Suppressor macrophage (primary cell): ENCODE measurements around the gene LPCAT3.

Experiments used
- DNase-seq, 4 experiments: peaks; one replicate each; pipeline ENCODE4 v3.0.0-alpha.2; 2020 to 2022

Gene LPCAT3

DNA sequence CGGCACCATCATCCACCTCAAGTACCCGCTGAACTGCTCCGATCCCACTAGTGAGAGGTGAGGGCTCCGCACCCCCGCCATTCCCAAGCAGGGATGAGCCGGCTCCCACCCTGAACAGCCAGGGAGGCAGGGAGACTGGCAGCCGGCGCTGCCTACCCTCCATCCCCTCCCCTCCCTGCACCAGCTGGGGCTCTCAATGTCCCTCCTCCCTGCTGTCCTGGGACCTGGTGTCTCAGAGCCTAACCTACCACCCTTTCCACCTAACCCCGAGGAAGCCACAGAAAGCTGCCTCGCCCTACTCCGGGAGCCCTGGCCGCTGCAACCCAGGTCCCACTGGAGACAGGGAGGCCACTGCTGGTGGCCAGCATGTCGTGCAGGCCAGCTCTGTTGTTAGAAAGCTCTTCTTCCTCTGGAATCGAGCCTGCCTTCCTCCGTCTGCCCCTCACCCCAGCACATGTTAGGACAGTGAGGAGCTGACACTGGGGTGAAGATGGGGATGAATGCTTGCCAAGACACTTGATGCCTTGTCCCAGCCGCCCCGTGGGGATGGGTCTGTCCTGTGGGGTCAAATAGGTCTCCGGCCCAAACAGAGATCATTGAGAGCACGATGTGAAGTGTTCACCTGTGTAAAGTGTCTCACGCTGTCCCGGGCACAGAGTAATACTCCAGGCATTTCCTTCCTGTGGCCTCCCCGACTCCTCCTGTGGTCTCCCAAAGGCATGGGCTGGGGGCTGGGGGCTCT lies 66.0 kb downstream of the LPCAT3 start:
- peak in 3 of 4 experiments; percentile 45 to 64 (median 54) for DNase-seq

DNA sequence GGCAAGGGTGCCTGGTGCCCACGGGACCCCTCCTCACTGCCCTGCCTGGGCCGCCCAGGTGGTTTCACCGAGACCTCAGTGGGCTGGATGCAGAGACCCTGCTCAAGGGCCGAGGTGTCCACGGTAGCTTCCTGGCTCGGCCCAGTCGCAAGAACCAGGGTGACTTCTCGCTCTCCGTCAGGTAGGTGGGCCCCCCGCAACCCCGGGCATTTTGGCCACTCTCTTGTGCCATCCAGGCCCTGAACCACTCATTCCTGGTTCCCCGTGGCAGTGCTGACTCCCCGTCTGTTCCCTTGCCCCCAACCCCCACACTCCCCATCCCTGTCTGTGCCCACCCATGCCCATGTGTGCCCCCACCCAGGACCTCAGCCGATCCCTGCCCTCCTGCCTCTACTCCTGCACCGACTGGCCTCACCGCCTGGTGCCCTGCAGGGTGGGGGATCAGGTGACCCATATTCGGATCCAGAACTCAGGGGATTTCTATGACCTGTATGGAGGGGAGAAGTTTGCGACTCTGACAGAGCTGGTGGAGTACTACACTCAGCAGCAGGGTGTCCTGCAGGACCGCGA lies 66.6 kb downstream of the LPCAT3 start:
- DNase-seq = peak in 3 of 4 experiments; percentile 39 to 47 (median 44)

DNA sequence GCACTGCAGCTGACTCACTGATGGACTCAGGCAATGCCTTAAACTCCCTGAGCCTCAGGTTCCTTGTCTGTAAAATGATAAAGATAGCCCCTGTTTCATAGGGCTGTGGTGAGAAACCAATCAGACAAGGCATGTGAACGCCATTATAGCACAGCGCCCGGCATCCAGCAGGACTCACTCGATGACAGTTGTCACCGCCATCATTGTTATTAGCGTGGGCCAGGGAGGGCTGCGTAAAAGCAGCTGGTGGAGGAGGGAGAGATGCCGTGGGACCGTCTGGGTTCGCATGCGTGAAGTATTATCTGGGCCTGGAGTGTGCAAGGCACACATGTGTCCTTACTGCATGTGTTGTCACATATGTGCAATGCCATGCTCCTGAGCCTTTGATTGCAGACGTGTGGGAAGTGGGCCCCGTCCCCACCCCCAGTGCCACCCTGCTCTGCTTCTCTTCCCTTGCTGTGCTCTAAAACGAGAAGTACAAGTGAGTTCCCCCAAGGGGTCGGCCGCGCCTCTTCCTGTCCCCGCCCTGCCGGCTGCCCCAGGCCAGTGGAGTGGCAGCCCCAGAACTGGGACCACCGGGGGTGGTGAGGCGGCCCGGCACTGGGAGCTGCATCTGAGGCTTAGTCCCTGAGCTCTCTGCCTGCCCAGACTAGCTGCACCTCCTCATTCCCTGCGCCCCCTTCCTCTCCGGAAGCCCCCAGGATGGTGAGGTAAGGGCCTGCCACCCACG lies 67.3 kb downstream of the LPCAT3 start, which contains the start of gene PTPN6:
PTPN6 (plus strand) TSS at position 546 of the 730 bp plus-strand sequence; CDS start at position 703, 157 bp downstream.
- DNase-seq = peak; percentile 94 to 97 (median 96)

DNA sequence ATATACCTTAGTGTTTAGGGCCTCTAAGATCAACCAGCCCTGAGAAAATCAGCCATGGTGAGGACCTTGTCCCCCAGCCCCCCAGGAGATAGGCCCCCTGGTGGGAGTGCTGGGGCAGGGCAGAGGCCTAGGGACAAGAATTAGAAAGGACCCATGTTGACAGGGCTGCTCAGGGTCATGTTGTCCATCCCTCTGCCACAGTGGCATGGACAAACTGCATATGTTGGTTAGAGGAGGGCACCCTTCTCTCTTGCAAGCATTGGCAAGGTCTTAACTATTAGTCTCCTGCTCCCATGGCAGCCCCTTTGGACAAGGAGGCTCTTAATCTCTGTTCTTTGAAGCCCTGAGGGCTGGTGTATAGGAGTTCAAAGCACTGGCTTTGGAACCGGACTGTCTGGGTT lies 67.9 kb downstream of the LPCAT3 start:
- peak in 2 of 4 experiments; percentile 29 to 48 for DNase-seq

DNA sequence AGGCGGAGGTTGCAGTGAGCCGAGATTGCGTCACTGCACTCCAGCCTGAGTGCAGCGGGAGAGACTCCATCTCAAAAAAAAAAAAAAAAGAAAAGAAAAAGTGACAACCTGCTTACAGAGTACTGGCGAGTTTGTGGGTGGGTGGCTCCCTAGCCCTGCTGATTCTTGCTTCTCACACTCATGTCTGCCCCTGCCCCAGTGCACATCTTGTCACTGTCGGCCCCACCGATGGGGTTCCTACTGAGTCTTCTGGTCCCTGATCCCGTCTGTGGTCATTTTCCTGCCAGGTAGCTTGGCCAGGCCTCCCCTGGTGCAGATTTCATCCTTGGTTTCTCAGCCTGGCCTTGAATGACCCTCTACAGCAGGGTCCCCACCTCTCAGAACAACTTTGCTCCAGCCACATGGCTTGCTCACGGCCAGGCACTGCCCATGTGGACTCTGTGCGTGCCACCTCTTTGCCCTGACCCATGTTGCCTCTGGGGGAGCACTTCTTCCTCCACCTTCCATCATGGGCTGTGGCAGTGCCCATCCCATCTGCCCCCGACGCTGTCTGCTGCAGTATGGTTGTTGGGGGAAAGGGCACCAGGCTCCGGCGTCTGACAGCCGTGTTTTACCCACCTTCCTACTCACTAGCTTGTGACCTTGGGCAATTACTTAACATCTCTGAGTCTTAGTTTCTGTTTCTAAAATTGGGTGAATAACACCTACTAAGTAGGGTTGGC lies 69.2 kb downstream of the LPCAT3 start:
- DNase-seq = peak; percentile 80 to 92 (median 88)

DNA sequence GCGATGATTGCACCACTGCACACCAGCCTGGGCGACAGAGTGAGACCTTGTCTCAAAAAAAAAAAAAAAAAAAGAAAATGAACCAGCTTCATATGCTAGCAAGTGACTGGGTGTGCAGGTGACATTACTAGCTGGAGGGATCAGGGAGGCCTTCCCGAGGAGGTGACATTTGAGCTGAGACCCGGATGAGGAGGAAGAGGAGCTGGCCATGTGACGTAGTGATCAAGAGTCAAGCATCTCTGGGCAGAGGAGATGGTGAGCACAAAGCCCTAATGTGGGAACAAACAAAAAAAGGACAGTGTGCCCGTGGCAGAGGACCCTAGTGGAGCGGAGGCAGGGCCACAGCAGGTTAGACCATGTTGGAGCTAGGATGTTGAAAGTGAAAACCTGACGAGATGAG lies 70.7 kb downstream of the LPCAT3 start:
- no peak for DNase-seq

DNA sequence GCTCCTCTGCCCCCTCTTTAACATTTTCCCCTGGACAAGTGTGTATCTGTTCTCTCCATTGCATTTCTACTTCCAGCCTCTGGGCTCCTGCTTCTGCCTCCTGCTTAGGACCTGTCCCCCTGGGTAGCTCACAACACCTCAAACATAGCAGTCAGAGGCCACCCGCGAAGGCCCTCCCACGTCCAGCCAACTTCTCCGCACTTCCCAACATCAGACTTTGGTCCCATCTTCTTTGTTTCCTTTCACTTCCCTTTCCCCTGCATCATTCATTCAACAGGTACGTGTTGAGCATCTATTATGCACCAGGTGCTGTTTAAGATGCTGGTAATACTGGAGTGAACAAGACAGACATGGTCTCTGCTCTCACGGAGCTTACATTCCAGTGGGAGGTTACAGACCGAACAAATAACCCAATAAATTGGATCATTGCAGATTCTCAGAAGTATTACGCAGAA lies 71.3 kb downstream of the LPCAT3 start:
- no peak for DNase-seq

DNA sequence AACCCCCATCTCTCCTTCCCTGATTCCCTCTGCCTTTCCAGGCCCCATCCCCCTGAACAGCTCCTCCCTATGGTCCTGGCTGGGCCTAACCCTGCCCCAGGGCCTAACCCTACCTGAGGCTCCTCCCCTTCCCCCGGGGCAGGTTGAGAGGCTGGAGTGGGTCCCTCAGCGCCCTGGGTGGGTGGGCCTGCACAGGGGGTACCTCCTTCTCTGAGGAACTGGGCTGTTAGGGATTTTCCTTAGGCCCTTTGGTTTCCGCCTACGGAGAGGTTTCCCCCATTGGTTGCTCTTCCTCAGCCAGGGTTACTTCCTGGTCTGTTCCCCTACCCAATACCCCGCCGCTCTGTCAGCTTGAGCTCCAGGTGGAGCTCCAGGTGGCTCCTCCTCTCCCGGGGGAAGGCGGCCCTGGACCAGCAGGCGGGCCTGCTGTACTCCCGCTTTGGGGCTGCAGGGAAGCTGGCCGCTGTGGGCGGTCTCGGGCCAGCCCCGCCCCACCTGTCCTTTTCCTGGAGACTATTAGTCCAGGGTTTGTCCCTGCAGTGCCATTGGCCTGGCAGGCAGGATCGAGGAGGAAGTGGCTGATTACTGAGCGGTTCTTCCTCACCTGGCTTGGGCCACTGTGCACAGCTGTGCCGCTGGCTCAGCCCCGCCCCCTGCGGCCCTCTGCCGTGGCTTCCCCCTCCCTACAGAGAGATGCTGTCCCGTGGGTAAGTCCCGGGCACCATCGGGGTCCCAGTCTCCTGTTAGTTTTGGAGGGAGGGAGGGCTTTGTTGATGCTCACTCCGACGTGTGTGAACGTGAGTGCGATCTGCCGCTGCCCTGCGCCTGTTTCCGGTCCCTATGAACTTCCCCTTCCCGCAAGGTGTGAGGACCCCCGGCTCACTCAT lies 72.0 kb downstream of the LPCAT3 start:
- DNase-seq = peak; percentile 51 to 80 (median 66)

DNA sequence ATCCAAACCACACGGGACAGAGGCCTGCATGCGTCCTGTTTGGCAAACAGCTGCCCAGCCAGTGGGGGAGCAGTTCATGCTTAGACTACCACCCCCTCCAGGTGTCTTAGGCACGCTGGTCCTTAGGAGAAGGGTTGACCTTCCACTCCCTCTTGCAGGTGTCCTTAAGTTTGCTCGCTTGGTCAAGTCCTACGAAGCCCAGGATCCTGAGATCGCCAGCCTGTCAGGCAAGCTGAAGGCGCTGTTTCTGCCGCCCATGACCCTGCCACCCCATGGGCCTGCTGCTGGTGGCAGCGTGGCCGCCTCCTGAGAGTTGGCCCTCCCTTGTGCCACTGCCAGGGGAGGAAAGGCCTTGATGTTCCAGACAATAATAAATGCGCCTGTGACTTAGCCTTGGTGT lies 72.7 kb downstream of the LPCAT3 start:
- DNase-seq = no peak

DNA sequence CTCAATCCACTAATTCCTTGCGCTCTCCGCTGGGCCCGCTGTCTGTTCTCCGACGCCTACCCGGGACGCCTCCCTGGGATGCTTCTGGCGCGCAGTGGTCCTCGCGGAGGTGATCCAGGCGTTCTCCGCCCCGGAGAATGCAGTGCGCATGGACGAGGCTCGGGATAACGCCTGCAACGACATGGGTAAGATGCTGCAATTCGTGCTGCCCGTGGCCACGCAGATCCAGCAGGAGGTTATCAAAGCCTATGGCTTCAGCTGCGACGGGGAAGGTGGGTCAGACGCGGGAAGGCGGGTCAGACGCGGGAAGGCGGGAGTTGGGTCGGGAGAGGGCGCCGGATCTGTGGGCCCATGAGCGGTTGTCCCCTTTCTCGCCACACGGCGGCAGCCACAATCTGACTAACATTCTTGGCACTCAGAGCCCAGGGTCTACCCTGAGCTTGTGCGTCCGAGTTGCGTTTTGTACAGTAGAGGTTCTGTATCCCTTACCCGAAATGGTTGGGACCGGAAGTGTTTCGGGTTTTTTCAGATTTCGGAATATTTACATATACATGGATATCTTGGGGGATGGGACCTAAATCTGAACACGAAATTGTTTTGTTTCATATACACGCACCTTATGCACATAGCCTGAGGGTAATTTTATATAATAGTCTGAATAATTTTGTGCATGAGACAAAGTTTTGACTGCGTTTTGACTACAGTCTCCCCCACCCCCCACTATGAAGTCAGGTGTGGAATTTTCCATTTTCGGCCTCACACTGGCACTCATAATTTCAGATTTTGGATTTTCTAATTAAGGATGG lies 73.7 kb downstream of the LPCAT3 start:
- DNase-seq = peak; percentile 93 to 95 (median 94)

DNA sequence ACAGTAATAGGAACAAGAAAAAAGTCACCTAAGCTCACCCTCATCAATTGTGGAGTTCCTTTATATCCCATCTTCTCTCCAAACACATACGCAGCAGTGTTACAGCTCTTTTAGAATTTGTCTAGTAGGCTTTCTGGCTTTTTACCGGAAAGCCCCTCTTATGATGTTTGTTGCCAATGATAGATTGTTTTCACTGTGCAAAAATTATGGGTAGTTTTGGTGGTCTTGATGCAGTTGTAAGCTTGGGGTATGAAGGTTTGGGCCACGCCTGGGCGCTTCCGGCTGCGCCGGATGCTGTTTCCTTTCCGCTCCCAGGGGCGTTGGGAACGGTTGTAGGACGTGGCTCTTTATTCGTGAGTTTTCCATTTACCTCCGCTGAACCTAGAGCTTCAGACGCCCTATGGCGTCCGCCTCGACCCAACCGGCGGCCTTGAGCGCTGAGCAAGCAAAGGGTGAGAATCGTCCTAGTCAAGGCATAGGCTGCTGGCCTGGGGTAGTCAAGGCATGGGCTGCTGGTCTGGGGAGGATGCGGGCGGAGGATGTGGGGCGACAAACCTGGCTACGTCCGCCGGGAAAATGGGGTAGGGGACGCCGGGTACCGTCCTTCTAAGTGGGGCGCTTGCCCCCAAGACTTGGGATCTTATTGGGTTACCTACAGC lies 74.4 kb downstream of the LPCAT3 start, which contains the start of the genes C12orf57 and RNU7-1:
C12orf57 (plus strand) TSS at position 301 of the 659 bp plus-strand sequence; CDS start at position 401, 100 bp downstream.
RNU7-1 (plus strand) TSS at position 95 of the 659 bp plus-strand sequence.
- peak; percentile 88 to 94 (median 88) for DNase-seq

DNA sequence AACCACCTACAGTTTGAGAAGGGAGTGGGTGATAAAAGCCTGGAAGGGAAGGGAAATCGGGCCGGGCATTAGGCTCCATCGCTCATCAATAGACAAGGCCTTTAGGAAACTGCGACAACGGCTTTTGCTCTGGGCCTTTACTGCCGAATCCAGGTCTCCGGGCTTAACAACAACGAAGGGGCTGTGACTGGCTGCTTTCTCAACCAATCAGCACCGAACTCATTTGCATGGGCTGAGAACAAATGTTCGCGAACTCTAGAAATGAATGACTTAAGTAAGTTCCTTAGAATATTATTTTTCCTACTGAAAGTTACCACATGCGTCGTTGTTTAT lies 74.9 kb downstream of the LPCAT3 start:
- DNase-seq = peak; percentile 81 to 91 (median 88)

DNA sequence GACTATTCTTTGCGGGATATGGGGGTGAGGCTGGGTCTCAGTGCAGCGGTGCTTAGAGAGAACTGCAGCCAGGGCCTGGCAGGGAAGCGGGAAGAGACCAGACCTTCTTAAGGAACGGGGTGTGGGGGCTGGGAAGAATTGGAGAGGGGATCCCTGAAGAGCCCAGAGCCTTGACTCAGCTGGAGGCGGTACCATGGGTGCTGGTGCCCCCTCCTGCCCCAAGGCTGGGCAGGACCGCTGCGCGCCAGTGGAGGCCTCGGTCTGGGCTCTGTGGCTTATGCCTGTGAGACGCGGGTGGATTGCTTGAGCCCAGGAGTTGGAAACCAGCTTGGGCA lies 76.0 kb downstream of the LPCAT3 start:
- DNase-seq = no peak

DNA sequence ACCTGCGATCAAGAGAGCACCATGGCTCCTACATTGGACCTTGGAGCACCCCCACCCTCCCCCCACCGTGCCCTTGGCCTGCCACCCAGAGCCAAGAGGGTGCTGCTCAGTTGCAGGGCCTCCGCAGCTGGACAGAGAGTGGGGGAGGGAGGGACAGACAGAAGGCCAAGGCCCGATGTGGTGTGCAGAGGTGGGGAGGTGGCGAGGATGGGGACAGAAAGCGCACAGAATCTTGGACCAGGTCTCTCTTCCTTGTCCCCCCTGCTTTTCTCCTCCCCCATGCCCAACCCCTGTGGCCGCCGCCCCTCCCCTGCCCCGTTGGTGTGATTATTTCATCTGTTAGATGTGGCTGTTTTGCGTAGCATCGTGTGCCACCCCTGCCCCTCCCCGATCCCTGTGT lies 76.5 kb downstream of the LPCAT3 start:
- no peak for DNase-seq

DNA sequence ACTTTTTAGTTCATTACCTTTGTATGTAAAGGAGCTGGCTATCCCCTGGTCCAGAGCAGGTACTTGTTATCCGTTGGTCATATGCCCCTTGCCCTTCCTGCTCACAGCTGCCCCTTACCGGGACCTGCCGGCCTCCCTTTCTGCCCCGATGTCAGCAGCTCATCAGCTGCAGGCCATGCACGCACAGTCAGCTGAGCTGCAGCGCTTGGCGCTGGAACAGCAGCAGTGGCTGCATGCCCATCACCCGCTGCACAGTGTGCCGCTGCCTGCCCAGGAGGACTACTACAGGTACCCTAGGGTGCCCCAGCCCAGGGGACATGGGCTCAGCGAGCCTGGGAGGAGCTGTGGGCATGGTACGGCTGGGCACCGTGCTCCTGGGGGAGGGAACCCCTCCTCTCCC lies 77.0 kb downstream of the LPCAT3 start:
- no peak for DNase-seq

DNA sequence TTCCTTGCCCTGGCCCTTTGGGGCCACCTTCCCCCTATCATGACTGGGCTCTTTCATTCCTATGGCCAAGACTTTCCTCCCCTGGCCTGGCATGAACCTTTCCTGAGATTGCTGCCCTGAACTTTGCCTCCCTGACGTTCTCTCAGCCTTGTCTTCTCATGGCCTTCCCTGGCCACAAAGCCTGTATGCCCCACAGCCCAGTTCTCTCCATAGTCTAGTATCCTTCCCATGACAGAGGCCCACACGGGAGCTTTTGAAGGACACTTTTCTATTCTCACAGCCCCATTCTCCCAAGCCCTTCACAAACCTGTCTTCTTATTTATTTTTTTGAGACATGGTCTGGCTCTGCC lies 79.1 kb downstream of the LPCAT3 start:
- no peak for DNase-seq

DNA sequence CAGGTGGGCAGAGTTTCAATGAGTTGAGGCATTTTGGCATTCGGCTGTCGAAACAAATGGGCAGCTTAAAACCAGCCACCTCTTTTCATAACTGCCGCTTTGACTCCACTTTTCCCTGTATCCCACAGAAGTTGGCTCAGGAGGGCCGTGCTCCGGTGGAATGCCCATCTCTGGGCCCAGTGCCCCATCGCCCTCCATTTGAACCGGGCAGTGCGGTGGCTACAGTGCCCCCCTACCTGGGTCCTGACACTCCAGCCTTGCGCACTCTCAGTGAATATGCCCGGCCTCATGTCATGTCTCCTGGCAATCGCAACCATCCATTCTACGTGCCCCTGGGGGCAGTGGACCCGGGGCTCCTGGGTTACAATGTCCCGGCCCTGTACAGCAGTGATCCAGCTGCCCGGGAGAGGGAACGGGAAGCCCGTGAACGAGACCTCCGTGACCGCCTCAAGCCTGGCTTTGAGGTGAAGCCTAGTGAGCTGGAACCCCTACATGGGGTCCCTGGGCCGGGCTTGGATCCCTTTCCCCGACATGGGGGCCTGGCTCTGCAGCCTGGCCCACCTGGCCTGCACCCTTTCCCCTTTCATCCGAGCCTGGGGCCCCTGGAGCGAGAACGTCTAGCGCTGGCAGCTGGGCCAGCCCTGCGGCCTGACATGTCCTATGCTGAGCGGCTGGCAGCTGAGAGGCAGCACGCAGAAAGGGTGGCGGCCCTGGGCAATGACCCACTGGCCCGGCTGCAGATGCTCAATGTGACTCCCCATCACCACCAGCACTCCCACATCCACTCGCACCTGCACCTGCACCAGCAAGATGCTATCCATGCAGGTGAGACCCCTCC lies 79.7 kb downstream of the LPCAT3 start:
- no peak for DNase-seq

DNA sequence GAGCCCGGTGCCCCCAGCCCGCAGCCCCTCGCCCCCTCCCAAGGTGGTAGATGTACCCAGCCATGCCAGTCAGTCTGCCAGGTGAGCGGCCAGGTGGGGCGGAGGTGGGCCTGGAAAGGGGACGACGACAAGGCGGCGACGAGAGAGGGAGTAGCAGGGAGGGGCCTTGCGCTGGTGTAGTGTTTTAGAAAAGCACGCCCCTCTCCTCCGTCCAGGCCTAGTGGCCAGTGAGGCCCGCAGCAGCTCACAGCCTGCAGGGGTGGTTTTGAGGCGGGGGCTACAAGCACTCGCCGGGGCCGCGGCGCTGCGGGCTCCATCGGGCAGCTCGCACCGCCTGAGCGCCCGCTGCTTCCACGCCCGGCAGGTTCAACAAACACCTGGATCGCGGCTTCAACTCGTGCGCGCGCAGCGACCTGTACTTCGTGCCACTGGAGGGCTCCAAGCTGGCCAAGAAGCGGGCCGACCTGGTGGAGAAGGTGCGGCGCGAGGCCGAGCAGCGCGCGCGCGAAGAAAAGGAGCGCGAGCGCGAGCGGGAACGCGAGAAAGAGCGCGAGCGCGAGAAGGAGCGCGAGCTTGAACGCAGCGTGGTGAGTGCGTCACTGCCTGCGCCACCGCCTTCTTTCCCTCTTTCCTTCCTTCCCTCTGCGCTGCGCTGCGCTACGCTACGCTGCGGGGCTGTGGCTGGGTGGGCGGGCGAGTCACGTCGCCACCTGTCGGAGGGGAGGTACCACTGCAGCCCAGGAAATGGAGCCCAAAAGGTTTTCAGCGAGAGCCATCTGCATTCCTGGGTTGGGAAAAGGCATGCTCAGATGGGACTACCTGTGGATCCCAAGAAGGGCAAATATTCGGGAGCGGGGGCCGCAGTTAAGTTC lies 80.6 kb downstream of the LPCAT3 start:
- DNase-seq = peak; percentile 94 to 97 (median 96)
